GM18508 (cell line): ENCODE results near the gene KLRD1.
"Not testable (repeated sequence)": the region's sequence is repeated elsewhere in the genome, so short reads cannot be mapped to it uniquely, and the experiment has no call there.

ENCODE experiments used
- ATAC-seq: cut with Tn5 transposase; IDR thresholded peaks from one replicate; pipeline ENCODE4 v1.9.1; 2021; ENCODE audit warnings: moderate number of reproducible peaks; ENCODE audit not compliant: insufficient read depth, unreplicated experiment

The KLRD1 gene

DNA sequence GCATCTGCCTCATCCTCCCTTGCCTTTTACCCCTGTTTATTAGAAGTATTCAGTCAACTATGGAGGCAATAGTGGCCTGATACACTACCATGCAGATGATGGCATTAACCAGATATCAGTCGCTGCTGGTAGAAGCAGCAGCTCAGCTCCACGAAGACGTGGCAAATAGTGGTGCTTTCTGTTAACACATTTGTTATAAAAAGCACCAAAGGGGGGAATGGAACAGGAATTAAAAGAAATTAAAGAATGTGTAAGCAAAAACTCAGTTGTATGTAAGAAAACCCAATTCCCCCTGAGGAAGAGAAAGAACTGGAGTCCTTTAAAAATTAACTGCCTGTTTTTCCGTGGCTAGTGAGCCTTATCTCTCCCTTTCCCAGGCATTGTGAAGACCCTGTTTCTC, 60.0 kb downstream of the KLRD1 start:
- not testable (repeated sequence) for ATAC-seq

DNA sequence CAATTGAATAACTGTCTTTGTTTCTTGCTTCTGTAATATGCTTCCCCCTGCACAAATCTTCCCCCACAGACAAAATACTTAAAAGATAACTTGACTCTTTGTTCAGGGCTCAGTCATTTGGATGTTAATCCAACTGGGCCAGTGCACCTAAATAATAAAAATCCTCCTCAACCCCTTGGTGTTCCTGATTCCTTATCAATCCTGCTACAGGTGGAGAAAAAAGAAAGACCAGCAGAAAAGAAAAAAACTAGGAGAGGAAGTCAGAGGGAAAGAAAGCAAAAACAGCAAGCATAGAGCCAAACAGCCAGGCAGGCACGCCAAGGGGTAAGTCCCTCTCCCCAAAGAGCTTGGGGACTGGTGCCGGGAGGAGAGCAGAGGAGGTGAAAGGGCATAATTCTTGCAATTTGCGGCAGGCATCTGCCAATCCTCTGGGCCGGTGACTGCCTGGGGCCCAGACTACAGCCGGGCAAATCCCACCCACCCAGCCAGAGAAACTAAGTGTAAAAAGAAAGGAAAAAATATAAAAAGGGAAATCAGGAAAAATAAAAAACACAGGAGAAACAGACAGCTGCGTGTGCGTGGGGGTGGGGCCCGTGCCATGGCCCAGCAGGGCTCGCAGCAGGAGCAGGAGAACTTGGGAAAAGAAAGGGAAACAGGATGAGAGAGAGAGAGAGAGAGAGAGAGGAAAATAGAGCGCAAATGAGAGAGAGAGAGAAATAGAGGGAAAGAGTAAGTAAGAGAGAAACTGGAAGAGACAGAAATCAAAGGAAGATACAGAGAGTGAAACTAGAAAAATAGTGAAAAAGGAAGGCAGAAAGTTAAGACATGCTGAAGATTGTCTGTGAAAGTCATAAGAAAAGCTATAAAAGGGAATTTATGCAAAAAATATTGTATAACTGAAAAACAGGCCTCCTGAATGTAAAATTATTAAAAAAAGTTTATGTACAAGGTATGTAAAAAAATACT, 60.8 kb downstream of the KLRD1 start:
- no peak for ATAC-seq

DNA sequence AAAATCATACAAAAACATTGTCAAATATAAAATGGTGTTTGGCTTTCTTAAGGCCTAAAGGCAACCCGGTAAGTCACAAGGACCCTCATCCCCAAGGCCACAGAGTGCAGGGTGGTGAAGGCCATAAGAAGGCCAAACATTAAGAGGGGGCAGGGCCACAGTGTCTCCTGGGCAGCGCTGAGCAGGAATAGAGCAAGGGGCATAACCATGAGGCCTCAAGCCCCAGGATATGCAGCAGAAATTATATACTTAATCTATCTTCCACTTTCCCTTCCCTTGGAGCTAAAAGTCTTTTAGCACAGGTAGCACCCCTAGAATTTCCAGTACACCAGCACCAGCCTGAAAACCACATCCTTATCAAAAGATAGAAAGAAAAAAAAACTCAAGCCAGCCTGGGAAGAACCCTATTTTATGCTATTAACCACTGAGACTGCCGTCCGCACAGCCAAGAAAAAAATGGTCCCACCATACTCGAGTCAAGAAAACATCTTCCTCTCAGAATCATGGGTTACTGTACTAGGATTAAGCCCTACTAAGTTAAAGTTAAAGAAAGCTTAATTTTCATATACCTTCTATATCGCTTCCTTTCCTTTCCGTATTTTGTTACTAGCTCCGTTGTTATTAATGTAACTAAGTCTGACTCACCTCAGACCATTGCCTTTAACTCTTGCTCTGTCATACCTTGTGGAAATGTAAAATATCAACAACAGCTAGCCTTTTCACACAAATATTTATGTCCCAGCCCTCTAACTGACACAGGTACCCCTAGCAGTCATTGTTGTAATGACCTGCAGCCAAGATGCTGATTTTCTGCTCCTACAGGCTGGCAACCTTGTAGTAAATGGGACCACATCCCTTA, 62.1 kb downstream of the KLRD1 start:
- ATAC-seq, result no peak

DNA sequence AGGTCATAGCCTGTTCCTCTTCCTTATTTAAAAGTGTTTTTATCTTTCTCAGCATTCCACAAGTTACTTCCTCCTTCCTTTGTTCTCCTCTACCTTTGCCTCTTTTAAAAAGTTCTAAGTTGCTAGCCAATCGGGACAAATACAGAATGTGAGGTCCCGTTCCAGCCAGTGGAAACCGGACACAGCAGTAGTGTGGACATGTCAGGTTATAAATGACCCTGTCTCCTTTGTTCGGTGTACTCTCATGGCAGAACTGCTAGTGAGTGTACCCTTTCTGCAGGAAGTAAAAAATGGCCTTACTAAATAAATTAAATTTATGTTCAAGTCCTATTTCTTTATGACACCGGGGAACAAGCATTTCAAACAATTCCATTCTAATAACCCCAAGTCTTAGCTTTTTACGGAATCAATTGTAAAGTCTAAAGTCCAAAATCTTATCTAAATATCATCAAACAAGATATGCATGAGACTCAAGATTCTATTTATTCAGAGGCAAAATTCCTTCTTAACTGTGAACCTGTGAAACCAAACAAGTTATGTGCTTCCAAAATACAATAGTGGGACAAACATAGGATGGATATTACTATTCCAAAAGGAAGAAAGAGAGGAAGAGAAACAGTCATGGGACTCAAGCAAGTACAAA, 64.3 kb downstream of the KLRD1 start:
- ATAC-seq, result not testable (repeated sequence)

DNA sequence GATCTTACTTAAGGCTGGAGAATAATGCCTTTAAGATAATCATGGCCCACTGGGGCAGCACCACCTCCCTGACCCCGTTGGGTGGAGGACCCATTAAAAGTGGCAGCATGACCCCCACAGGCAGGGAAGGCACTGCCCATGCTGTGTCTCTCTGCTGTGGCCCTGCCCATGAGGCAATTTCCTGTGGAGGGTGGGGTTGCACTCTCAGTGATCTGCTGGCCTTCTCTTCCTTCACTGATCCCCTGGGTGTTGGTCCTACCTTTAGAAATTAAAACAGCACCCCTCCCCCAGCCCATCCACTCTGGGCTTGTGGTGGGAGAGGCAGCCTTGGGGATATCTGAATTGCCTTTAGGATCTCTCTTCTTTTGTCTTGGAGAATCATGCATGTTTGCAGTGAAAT, 64.9 kb downstream of the KLRD1 start:
- no peak for ATAC-seq

DNA sequence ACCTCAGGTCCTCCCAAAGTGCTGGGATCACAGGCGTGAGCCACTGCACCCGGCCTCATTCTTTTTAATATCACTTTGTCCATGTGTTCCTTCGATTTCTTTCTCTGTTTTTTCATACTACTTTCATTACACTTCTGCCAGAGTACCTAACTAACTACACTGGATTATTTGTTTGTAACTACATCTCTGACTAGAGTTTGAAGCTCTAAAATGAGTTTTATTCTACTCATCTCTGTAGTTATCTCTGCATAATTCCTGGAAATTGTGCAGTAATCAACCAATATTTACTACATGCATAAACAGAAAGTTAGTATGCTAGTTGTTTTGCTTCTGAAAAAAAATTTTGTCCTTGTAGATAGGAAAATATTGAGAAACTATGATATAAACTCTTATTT, 67.0 kb downstream of the KLRD1 start:
- no peak for ATAC-seq

DNA sequence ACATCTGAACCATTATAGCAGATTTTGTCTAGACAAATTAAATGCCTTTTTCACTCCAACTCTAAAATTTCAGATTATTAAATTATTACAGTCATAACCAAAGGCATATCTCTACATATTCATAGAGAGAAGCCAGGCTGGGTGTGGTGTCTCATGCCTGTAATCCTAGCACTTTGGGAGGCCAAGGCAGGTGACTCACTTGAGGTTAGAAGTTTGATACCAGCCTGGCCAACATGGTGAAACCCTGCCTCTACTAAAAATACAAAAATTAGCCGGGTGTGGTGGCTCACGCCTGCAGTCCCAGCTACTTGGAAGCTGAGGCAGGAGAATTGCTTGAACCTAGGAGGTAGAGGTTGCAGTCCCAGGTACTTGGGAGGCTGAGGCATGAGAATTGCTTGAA, 71.1 kb downstream of the KLRD1 start:
- not testable (repeated sequence) for ATAC-seq
